Stomach smooth muscle (tissue), 2 donors: Measurements from ENCODE around the gene SLC10A7.

Source experiments
- H3K27ac ChIP-seq: one replicate; pipeline ENCODE4 v1.7.0; 2013; ENCODE audit warnings: mild to moderate bottlenecking, low read length, inconsistent platforms
- H3K27me3 ChIP-seq, 2 donors: one replicate each; pipeline ENCODE4 v1.7.0; 2013; ENCODE audit warnings: low read length in 2 of 2; ENCODE audit not compliant: insufficient read depth in 2 of 2, control insufficient read depth in 1 of 2
- H3K36me3 ChIP-seq, 2 donors: one replicate each; pipeline ENCODE4 v1.7.0; 2013; ENCODE audit warnings: low read length in 2 of 2; ENCODE audit not compliant: control insufficient read depth in 2 of 2, insufficient read depth in 2 of 2
- H3K4me1 ChIP-seq: one replicate; pipeline ENCODE4 v1.7.0; 2013; ENCODE audit warnings: low read length; ENCODE audit not compliant: control insufficient read depth, insufficient read depth
- H3K4me3 ChIP-seq, 2 donors: one replicate each; pipeline ENCODE4 v1.7.0; 2013; ENCODE audit warnings: low read length in 2 of 2
- H3K9ac ChIP-seq, 2 donors: one replicate each; pipeline ENCODE4 v1.7.0; 2013; ENCODE audit warnings: low read length in 2 of 2, mild to moderate bottlenecking in 1 of 2
- H3K9me3 ChIP-seq, 2 donors: one replicate each; pipeline ENCODE4 v1.7.0; 2013; ENCODE audit warnings: low read length in 2 of 2; ENCODE audit not compliant: control insufficient read depth in 2 of 2
- donor health status: healthy.
- donor health status: Pancreatic carcinoma.

SLC10A7 gene

GRCh38 chr4:146495269-146495668, 26.5 kb downstream of the SLC10A7 start:
- Histone ChIP-seq H3K9me3 (no peaks in the 10 kb centered on the region), H3K36me3 (no peaks in the 10 kb centered on the region), H3K4me3 (no peak overlapping the region), H3K27me3 (no peaks in the 10 kb centered on the region), H3K27ac (no peak overlapping the region), H3K9ac (no peak overlapping the region), H3K4me1 (no peaks in the 10 kb centered on the region)

GRCh38 chr4:146494143-146494542, 27.6 kb downstream of the SLC10A7 start:
- Histone ChIP-seq H3K27me3 (no peaks in the 10 kb centered on the region), H3K4me1 (no peaks in the 10 kb centered on the region), H3K9me3 (no peaks in the 10 kb centered on the region), H3K4me3 (no peak overlapping the region), H3K9ac (no peak overlapping the region), H3K36me3 (no peaks in the 10 kb centered on the region), H3K27ac (no peak overlapping the region)

- peaks cover 0 to 4% of the 10 kb centered on the region in 2 donors for H3K36me3 ChIP-seq
- no peak overlapping the region for H3K4me3 ChIP-seq
- no peaks in the 10 kb centered on the region for H3K27me3 ChIP-seq
- H3K27ac ChIP-seq: no peak overlapping the region
- no peak overlapping the region for H3K9ac ChIP-seq
- H3K4me1 ChIP-seq: no peaks in the 10 kb centered on the region
- no peaks in the 10 kb centered on the region for H3K9me3 ChIP-seq
Observed at GRCh38 chr4:146490106-146490505, 31.6 kb downstream of the SLC10A7 start.

GRCh38 chr4:146488495-146489174, 33.1 kb downstream of the SLC10A7 start:
- Histone ChIP-seq H3K9me3 (no peaks in the 10 kb centered on the region), H3K36me3 (peaks cover 0 to 4% of the 10 kb centered on the region in 2 donors), H3K4me3 (no peak overlapping the region), H3K27ac (no peak overlapping the region), H3K9ac (no peak overlapping the region), H3K4me1 (no peaks in the 10 kb centered on the region), H3K27me3 (no peaks in the 10 kb centered on the region)

- no peak overlapping the region for H3K4me3 ChIP-seq
- H3K27ac ChIP-seq: no peak overlapping the region
- no peaks in the 10 kb centered on the region for H3K9me3 ChIP-seq
- peaks cover 0 to 4% of the 10 kb centered on the region in 2 donors for H3K36me3 ChIP-seq
- H3K27me3 ChIP-seq: no peaks in the 10 kb centered on the region
- no peak overlapping the region for H3K9ac ChIP-seq
- H3K4me1 ChIP-seq: no peaks in the 10 kb centered on the region
Observed at GRCh38 chr4:146486565-146486964, 35.2 kb downstream of the SLC10A7 start.

GRCh38 chr4:146485968-146486367, 35.8 kb downstream of the SLC10A7 start:
- no peaks in the 10 kb centered on the region for H3K9me3 ChIP-seq
- no peak overlapping the region for H3K9ac ChIP-seq
- no peak overlapping the region for H3K27ac ChIP-seq
- H3K4me1 ChIP-seq: no peaks in the 10 kb centered on the region
- no peaks in the 10 kb centered on the region for H3K27me3 ChIP-seq
- H3K4me3 ChIP-seq: no peak overlapping the region
- H3K36me3 ChIP-seq: peaks cover 0 to 4% of the 10 kb centered on the region in 2 donors

GRCh38 chr4:146482788-146483187, 39.0 kb downstream of the SLC10A7 start:
- no peaks in the 10 kb centered on the region for H3K9me3 ChIP-seq
- H3K36me3 ChIP-seq: peaks cover 0 to 4% of the 10 kb centered on the region in 2 donors
- no peak overlapping the region for H3K27ac ChIP-seq
- H3K4me1 ChIP-seq: no peaks in the 10 kb centered on the region
- H3K9ac ChIP-seq: no peak overlapping the region
- no peak overlapping the region for H3K4me3 ChIP-seq
- no peaks in the 10 kb centered on the region for H3K27me3 ChIP-seq

GRCh38 chr4:146481246-146481645, 40.5 kb downstream of the SLC10A7 start:
- Histone ChIP-seq H3K36me3 (no peaks in the 10 kb centered on the region), H3K4me3 (no peak overlapping the region), H3K27ac (no peak overlapping the region), H3K9me3 (no peaks in the 10 kb centered on the region), H3K4me1 (no peaks in the 10 kb centered on the region), H3K9ac (no peak overlapping the region), H3K27me3 (no peaks in the 10 kb centered on the region)

- no peaks in the 10 kb centered on the region for H3K27me3 ChIP-seq
- H3K9me3 ChIP-seq: no peaks in the 10 kb centered on the region
Observed at GRCh38 chr4:146478009-146478408, 43.7 kb downstream of the SLC10A7 start.

GRCh38 chr4:146477054-146477453, 44.7 kb downstream of the SLC10A7 start:
- H3K4me3 ChIP-seq: no peak overlapping the region
- H3K4me1 ChIP-seq: no peaks in the 10 kb centered on the region
- H3K27ac ChIP-seq: no peak overlapping the region
- H3K36me3 ChIP-seq: no peaks in the 10 kb centered on the region
- no peaks in the 10 kb centered on the region for H3K27me3 ChIP-seq
- no peak overlapping the region for H3K9ac ChIP-seq
- no peaks in the 10 kb centered on the region for H3K9me3 ChIP-seq

More at GRCh38 chr4:146478009-146478408, 43.7 kb downstream of the SLC10A7 start:
- Histone ChIP-seq H3K36me3 (no peaks in the 10 kb centered on the region), H3K27ac (no peak overlapping the region), H3K9ac (no peak overlapping the region), H3K4me1 (no peaks in the 10 kb centered on the region), H3K4me3 (no peak overlapping the region)

- H3K9ac ChIP-seq: no peak overlapping the region
- no peak overlapping the region for H3K27ac ChIP-seq
- no peaks in the 10 kb centered on the region for H3K9me3 ChIP-seq
Observed at GRCh38 chr4:146472404-146472803, 49.3 kb downstream of the SLC10A7 start.

More at GRCh38 chr4:146472404-146472803, 49.3 kb downstream of the SLC10A7 start:
- Histone ChIP-seq H3K36me3 (no peaks in the 10 kb centered on the region), H3K27me3 (no peaks in the 10 kb centered on the region), H3K4me1 (no peaks in the 10 kb centered on the region), H3K4me3 (no peak overlapping the region)
